GM21576 (cell line): ENCODE measurements around the gene DDX50.
"Not testable (repeated sequence)": the region's sequence is repeated elsewhere in the genome, so short reads cannot be mapped to it uniquely, and the experiment has no call there.

Experiments used
- ATAC-seq: cut with Tn5 transposase; IDR thresholded peaks from one replicate; pipeline ENCODE4 v1.9.1; 2021; ENCODE audit warnings: mild to moderate bottlenecking, moderate library complexity; ENCODE audit not compliant: unreplicated experiment

DDX50 gene

DNA sequence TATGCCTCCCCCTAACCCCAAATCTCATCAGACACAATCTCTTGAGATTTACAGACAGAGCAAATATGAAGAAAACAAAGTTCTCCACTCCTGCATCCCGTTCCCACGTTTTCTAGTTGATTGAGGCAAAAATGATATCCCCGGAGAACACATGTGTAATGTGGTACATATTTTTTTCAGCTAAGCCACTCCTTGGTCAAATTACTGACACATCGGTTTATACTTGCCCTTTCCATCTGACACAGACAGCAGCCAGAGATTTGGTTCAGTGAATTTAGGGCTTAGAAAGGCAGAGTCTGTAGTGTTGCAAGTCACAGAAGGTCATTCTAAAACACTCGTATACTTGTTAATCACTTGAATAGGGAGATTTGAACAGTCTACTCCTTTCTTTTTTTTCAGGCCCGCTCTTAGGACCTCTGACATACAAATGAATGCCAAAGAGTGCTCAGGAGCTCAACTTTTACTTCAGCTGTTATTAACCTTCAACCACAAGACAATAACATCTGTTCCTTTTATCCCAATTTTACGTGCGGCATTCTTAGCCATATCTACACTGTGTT, 1.8 kb upstream of the DDX50 start:
- no peak for ATAC-seq

DNA sequence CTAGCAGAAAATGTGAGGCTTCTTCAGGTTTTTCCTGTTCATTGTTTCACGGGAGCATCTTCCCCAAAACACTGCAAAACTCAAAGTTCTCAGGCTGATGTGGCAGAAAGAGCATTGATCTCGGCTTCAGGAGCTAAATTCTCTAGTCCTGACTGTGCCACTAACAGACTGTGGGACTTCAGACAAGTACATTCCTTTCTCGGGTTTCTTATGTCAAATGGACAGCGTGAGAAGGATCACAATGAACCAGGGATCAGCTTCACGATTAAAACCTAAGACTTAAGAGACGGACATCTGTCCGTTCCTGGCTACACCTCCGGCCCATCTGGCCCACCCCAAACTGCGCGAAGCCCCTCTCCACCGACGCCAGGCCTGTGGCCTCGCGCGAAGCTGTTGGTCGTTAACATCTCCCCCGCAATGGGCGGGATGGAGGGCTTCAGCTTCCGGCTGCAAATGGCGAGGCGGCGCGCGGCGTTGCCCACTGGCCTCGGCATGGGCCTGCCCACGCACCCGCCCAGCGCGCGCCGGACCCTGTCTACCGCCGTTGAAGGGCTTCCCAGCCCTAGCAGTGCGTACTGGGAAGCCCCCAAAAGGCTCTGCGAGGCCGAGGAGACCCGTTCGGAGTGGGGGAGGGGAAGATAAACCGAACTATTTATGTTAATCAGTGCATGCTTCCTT, 549 bp upstream of the DDX50 start:
- peak; percentile 31 for ATAC-seq

DNA sequence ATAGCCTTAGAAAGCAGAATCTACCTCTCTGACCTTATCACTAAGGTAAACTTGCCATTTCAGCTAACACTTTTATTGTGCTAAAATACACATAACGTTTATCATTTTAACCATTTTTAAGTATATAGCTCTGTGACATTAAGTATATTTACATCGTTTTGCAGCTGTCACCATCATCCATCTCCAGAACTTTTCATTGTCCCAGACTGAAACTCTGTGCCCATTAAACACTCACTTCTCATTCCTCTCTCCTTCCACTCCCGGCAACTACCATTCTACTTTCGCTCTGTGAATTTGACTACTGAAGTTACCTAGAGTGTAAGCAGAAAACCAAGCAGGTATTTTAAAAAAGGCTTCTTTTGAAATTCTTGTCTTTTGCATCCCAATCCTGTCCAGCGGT, 1.3 kb downstream of the DDX50 start:
- no peak for ATAC-seq

DNA sequence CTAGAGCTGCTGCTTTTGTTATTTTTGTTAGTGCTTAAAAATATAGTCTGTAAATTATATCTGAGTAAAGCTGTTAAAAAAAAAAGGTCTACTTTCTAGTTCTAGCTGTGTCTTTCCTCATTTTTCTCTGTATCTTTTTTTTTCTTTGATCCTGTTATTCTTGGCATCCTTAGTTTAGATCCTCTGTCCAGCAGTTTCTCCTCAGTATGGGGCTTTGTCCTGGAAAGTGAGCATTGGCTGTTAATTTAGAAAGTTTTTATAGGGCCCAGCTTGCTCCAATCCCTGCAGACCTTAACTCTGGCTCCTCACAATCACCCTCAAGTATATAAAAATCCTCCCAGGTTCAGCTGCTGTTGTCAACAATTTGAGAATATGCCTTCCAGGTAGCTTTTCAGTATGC, 23.5 kb downstream of the DDX50 start:
- no peak for ATAC-seq

DNA sequence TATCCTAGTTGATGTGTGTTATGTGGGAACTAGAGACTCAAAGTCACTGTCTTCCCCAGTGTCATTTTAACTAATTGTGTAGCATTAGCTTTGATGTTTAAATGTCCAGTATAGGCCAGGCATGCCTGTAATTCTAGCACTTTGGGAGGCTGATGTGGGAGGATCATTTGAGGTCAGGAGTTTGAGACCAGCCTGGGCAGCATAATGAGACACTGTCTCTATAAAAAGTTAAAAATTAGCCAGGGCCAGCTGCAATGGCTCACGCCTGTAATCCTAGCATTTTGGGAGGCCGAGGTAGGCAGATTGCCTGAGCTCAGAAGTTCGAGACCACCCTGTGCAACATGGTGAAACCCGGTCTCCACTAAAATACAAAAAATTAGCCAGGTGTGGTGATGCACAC, 24.4 kb downstream of the DDX50 start:
- ATAC-seq = no peak

DNA sequence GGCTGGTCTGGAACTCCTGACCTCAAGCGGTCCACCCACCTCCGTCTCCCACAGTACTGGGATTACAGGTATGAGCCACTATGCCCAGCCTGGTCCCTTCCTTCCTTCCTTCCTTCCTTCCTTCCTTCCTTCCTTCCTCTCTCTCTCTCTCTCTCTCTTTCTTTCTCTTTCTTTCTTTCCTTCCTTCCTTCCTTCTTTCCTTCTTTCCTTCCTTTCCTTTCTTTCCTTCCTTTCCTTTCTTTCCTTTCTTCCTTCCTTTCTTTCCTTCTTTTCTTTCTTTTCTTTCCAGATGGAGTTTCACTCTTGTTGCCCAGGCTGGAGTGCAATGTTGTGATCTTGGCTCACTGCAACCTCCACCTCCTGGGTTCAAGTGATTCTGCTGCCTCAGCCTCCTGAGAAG, 28.0 kb downstream of the DDX50 start:
- not testable (repeated sequence) for ATAC-seq

DNA sequence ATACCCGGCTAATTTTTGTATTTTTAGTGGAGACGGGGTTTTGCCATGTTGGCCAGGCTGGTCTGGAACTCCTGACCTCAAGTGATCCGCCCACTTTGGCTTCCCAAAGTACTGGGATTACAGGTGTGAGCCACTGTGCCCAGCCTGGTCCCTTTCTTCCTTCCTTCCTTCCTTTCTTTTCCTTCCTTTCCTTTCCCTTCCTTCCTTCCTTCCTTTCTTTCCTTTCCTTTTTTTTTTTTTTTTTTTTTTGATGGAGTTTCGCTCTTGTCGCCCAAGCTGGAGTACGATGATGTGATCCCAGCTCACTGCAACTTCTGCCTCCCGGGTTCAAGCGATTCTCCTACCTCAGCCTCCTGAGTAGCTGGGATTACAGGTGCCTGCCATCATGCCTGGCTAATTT, 28.8 kb downstream of the DDX50 start:
- not testable (repeated sequence) for ATAC-seq

DNA sequence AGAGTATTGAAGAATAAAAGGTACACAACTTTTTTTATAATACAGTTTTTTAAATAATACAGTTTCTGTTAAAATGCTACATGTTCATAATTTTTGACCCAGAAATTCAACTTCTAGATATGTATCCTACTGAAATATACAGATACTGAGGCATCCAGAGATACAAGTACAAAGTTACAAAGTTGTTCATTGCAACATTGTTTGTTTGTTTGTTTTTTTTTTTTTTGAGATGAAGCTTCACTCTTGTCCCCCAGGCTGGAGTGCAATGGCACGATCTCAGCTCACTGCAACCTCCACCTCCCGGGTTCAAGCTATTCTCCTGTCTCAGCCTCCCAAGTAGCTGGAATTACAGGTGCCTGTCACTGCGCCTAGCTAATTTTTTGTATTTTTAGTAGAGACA, 31.7 kb downstream of the DDX50 start:
- not testable (repeated sequence) for ATAC-seq

DNA sequence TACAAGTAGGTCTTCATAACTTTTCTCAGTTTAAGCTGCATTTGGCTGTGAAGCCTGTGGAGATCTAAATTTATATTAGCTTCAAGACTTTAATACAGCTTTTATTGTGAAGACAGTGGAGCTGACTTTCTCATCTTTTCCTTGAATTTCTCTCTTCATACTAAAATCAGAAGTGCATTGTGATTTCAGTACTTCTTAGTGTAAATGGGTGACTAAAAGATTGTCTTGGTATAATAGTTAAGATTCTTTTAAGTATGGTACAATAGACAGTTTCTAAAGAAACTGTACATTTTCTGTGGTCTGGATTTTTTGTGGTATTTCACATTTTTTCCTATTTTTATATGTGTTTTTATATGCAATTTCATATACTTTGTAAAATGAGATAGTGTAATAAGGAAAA, 33.9 kb downstream of the DDX50 start:
- ATAC-seq = no peak

DNA sequence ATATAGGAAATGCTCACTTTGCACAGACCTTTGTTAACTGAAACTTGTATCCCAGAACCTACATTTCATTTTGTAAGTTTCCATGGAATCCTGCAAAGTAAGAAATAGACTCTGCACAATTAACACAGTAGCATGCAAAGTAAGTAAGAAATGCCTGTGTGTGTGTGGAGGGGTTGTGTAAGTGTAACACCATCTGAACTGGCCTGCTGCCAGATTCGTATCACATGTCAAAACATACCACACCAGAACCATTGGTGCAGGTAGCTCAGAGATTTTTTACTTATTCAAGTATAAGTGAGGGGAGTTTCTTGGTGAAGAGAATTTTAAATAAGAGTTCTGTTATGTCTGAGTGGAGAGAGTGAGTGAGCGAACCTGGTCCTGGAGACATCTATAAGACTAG, 37.0 kb downstream of the DDX50 start:
- no peak for ATAC-seq

DNA sequence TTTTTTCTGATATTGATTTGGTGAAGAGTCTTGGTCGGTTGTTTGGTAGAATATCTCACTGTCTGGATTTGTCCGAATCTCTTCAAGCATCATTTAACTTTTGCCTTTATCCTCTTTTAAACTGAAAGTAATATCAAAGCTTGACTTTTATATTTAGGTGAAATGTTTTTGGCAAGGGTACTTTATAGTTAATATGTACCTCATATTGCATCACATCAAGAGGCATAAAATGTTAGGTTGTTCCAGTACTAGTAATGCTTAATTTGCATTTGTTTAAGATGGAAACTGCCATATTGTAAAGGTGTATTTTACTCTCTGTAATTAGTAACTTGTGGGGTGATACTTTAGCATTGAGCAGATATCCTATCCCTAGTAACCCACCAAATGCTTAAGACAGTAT, 37.8 kb downstream of the DDX50 start:
- ATAC-seq = no peak

DNA sequence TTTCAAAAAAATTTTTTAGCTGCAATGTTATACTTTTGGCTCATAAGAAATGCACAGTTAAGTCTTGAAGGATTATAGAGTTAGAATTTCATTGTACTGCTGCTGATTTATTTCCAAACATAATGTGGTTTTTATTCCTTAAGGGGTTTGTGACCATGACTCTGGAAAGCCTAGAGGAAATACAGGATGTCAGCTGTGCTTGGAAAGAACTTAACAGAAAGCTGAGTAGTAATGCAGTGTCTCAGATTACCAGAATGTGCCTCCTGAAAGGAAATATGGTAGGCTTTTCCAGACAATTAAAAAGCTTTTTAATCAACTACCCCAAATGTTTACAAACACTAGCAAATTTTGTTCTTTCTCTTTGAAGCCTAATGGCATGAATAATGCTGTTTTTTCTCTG, 39.8 kb downstream of the DDX50 start:
- not testable (repeated sequence) for ATAC-seq

DNA sequence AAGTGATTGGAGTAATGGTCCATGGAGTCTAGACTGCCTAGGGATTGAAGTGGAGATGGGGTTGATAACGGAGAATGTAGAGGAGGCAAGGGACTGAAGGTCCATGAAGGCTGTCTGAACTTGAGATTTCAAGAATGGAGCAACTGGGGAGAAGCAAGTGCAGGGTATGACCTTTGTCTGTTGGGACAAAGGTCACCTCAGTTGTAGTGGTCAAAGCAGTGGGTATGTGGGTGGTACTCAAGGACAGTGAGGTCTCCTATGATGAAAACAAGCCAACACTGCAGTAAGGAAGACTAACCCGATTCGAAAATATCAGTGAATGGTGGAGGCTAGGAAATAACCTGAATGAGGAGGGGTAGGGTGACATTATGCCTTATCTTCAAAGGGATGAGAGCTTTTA, 49.5 kb downstream of the DDX50 start:
- no peak for ATAC-seq

DNA sequence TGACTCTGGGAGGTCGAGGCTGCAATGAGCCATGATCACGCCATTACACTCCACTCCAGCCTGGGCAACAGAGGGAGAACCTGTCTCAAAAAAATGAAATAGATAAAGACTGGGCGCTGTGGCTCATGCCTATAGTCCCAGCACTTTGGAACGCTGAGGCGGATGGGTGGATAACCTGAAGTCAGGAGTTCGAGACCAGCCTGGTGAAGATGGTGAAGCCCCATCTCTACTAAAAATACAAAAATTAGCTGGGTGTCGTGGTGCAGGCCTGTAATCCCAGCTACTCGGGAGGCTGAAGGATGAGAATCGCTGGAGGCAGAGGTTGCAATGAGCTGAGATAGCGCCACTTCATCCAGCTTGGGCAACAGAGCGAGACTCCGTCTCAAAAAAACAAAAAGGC, 53.8 kb downstream of the DDX50 start:
- no peak for ATAC-seq

DNA sequence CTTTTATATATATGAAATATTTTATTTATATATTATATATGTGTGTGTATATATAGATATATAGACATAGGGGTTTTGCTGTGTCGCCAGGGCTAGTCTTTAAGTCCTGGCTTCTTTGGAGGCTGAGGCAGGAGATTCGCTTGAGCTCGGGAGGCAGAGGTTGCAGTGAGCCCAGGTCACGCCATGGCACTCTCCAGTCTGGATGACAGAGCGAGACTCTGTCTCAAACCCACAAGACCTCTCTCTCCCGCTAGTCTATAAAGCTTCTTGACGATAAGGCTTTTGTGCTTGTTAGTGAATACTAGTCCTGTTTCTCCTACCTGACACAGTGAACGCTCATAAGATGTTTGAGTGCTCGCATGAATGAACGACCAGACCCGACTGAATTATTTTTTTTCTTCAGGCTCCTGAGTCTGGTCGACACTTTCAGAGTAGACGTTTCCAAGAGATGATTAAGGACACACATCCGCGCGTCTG, 54.3 kb downstream of the DDX50 start:
- ATAC-seq = peak; percentile 15

DNA sequence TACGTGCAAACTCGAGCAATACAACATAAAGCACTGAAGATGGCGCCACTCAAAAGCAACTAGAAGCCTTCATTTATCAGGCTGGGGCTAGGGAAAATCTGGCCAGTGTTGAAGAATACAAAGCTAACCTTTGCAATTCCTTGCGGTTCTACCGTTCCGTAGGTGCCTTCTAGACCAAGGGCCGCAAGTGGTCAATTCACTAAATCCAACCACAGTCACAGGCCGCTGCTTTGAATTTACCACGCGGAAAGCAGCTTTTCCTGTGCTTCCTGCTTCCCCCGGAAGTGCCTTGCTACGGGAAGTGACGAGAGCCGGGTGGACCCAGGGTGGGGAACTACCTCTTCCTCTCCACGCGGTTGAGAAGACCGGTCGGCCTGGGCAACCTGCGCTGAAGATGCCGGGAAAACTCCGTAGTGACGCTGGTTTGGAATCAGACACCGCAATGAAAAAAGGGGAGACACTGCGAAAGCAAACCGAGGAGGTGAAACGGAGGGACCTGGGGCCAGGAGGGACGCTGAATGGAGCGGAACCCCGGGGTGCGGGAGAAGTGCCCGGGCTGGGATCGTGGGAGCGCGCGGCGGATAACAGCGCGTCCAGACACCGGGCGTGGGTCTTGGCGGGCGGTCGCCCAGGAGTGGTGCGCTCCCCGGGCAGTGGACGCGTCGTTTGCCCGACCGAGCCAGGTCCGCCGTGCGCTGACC, 54.9 kb downstream of the DDX50 start, which contains the start of gene DDX21:
Gene DDX21, plus strand, starts transcription at position 339 of the 701 bp plus-strand sequence. Its CDS starts 56 bp downstream, at position 395.
- peak; percentile 81 for ATAC-seq

DNA sequence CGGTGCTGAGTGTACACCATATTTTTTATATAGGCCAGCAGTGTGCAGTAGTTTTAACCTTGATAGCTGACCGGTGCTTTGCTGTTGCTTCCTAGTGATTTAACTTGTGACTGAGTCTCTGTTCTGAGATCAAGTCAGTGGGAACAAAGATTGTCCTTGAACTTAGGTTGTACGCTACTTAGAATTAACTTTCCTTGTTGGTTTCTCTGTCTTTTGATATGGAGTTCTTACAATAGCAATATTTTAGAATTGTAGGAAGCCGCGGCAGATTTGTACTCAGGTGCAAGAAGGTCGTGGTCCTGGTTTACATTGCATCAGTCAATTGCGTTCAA, 56.1 kb downstream of the DDX50 start:
- ATAC-seq = no peak

DNA sequence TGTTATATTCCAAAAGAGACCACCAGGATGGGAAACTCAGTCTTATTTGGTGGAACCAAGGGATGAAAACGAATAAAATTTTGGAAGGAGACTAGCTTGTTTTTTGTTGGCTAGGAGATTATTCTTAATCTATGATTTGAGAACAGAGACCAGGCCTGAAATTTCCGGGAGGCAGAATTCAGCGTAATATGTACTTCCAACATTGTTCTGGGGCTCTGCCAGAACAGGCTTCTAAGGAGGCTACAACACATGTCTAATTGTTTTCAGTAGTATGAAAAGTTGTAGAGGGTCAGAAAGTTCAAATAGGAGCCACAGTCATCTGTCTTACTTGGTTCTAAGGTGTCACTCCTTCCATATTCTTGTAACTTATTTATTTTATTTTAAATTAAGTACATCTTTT, 56.5 kb downstream of the DDX50 start:
- ATAC-seq = no peak

DNA sequence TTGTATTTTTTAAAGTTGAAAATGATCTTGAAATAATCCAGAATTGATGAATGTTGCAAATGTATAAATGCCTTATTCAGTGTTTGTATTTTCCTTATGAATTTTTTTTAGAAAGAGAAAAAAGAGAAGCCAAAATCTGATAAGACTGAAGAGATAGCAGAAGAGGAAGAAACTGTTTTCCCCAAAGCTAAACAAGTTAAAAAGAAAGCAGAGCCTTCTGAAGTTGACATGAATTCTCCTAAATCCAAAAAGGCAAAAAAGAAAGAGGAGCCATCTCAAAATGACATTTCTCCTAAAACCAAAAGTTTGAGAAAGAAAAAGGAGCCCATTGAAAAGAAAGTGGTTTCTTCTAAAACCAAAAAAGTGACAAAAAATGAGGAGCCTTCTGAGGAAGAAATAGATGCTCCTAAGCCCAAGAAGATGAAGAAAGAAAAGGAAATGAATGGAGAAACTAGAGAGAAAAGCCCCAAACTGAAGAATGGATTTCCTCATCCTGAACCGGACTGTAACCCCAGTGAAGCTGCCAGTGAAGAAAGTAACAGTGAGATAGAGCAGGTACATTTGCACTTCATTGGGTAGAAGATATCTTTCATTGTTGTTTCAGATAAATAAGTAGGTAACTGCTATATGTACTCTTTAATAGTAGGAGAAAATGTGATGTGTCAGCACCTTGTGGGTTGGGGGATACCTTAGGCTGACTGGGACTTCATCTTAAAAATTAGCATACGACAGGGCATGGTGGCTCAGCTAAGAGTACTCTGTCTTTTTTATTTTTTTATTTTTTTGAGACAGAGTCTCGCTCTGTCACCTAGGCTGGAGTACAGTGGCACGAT, 58.8 kb downstream of the DDX50 start:
- ATAC-seq = no peak

DNA sequence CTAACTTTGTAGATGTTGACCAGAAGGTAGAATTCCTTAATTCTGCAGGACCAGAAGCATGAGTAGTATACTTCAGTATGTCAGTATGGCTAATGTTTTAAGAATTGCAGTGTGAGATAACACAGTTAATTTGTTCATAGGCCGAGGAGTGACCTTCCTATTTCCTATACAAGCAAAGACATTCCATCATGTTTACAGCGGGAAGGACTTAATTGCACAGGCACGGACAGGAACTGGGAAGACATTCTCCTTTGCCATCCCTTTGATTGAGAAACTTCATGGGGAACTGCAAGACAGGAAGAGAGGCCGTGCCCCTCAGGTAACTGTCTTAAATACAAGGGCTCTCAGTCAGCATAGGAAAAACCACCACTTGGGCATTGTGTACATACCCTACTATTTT, 62.0 kb downstream of the DDX50 start:
- no peak for ATAC-seq

DNA sequence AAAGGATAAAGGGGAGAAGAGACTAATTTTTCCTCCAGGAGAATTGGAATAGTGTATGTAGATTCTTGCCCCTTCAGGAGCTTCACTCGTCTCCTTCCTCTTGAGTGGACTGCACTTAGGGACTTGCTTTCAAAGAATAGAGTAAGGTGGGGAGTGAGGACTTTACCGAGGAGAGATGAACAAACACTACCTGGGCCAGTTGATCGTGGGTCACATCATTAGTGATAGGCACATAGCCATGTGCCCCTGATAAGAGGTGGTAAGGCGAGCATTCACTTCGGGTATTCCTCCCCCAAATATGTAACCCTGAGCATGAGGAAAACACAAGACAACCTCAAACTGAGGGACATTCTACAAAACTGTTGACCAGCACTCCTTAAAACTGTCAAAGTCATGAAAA, 72.9 kb downstream of the DDX50 start:
- no peak for ATAC-seq
